ENCODE data around the gene ETV2.
"Not testable (repeated sequence)": the region's sequence is repeated elsewhere in the genome, so short reads cannot be mapped to it uniquely, and the experiment has no call there.

Gene ETV2

DNA sequence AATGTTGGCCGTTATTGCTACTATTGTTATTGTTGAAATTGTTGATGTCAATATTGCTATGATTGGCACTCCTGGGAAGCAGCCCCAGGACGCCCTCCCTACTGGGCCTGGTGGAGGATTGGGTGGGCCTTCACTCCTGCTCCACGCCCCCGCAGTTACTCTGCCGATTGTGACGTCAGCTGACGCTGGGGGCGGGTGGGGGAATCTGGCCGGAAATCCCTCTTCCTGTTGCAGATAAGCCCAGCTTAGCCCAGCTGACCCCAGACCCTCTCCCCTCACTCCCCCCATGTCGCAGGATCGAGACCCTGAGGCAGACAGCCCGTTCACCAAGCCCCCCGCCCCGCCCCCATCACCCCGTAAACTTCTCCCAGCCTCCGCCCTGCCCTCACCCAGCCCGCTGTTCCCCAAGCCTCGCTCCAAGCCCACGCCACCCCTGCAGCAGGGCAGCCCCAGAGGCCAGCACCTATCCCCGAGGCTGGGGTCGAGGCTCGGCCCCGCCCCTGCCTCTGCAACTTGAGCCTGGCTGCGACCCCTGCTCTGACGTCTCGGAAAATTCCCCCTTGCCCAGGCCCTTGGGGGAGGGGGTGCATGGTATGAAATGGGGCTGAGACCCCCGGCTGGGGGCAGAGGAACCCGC lies at the start of gene ETV2:
Gene ETV2, plus strand, starts transcription at position 231 of the 637 bp plus-strand sequence. CDS start 716 bp downstream, outside the sequence.
- no peak for DNase-seq

- no peak for DNase-seq
Observed at GRCh38 chr19:35592226-35592625, 49.3 kb upstream of the ETV2 start.

- not testable (repeated sequence) for DNase-seq
Observed at GRCh38 chr19:35595026-35595425, 46.5 kb upstream of the ETV2 start.

DNA sequence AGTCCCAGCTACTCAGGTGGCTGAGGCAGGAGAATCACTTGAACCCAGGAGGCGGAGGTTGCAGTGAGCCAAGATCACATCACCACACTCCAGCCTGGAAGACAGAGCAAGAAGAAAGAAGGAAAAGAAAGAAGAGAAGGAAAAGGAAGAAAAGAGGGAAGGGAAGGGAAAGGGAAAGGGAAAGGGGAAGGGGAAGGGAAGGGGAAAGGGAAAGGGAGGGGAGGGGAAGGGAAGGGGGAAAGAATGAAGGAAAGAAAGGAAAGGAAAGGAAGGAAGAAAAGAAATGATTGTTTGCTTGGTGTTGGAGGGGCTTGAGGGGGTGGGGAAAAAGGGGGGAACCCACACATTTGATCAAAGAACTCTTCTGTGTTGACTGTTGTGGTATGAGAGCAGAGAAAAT lies 45.6 kb upstream of the ETV2 start:
- DNase-seq: no peak

DNA sequence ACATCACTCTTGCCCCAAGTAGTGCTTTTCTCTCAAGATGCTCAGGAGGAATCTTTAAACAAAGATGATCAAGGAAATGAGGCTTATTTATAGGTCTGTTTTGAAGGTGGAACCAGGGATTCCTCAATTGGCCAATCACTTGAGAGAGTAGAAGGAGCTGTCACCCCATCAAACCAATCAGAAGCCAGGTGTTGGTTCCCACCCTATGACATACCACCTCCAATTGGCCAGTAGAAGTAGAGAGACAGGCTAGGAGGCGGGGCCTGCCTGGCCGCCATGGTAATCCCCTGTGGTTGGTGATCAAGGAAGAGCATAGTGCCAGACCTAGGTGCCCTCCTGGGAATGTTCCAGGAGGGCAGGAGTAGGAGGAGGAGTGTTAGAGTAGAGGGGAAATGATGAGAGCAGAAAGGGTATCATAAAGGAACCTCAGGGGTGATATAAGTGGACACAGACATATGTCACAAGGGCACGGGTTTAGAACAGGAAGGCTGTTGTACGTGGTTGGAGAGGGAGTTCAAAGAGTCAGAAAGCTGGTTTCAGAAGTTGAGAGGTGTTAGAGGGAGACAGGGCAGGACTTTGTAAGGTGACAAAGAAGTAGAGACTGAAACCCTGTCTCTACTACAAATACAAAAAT lies 45.1 kb upstream of the ETV2 start:
- no peak for DNase-seq

DNA sequence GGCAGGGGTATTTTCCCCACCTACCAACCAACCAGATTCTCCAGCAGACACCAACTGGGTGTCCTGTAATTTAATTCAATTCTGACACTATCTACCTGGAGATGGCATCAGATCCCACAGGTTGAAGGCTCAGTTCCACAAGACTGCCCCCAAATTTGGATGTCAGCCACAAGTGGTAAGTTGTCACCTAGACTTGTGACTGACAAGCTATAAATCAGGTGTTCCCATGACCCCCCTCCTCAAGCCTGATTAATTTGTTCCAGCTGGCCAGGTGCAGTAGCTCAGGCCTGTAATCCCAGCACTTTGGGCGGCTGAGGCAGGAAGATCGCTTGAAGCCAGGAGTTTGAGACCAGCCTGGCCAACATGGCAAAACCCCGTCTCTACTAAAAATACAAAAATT lies 39.6 kb upstream of the ETV2 start:
- no peak for DNase-seq

GRCh38 chr19:35604436-35604835 lies 37.1 kb upstream of the ETV2 start:
- not testable (repeated sequence) for DNase-seq

DNA sequence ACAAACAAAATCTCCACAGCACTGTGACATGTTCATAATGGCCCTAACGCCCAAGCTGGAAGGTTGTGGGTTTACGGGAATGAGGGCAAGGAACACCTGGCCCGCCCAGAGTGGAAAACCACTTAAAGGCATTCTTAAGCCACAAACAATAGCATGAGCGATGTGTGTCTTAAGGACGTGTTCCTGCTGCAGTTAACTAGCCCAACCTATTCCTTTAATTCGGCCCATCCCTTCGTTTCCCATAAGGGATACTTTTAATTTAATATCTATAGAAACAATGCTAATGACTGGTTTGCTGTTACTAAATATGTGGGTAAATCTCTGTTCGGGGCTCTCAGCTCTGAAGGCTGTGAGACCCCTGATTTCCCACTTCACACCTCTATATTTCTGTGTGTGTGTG lies 34.4 kb upstream of the ETV2 start:
- DNase-seq: not testable (repeated sequence)

DNA sequence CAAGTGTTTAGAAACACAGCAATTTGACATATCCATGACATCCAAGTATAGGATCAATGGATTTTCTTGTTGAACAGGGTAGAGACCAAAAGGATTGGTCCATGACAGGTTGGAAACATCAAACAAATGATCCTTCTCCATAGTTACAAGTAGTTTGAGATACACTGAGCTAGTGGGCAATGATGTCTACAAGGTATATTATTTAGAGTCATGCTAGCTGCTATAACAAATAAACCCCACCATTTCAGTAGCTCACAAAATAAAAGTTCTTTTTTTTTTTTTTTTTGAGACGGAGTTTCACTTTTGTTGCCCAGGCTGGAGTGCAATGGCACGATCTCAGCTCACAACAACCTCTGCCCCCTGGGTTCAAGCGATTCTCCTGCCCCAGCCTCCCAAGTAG lies 33.9 kb upstream of the ETV2 start:
- DNase-seq: no peak

DNA sequence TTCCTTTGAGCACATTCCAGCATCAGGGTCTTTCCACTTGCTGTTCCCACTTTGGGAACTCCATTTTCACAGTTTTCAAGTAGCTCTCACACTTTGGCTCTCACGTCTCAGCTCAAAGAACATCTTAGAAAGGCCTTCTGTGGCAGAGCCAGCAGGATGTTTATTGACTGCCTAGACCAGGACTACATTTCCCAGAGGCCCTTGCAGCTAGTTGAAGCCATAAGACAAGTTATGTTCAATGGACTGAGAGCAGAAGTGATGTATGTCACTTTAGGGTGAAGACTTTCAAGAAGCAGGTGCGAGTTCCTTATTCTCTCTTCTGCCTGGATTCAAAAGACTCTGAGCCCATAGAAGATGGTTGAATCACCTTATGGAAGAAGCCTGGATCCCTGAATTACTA lies 33.3 kb upstream of the ETV2 start:
- DNase-seq: no peak

DNA sequence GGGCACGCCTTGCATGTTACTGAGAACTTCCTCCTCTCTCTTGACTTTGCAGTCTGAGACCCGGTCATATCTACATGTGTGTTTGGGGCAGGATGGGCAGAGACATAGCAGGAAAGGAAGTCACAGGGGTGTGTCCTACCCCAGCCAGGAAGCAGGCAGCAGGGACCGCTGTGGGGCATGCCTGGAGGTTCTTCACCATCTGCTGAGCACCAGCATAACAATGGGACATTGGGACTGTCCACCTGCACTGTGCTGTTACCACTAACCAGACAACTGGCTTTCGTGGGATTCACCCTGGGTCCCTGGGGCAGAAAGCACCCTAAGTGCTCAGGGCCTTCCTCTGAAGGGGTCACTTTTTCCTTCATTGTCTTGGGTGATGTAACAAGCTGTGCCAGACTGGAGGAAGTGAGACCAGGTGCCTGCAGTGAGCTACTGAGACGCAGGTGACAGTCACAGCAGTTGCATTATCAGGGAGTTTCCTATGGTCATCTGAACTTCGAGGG lies 31.6 kb upstream of the ETV2 start:
- no peak for DNase-seq

DNA sequence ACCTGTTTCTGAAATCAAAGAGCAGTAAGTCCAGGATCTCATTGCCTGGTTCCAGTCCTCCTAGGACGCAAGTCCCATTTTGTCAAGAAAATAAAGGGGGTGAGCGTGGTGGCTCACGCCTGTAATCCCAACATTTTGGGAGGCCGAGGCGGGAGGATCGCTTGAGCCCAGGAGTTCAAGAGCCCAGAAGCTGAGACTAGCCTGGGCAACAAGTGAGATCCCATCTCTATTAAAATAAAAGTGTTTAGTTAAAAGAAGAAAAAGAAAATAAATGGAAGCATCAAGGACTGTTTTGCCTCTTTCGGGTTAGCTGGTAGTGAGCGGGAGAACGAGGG lies 29.4 kb upstream of the ETV2 start:
- no peak for DNase-seq

GRCh38 chr19:35612559-35613321 lies 28.8 kb upstream of the ETV2 start, which contains the start of gene HAUS5:
TSS of gene HAUS5 (plus strand) at chr19:35612735. CDS start at chr19:35612795, 60 bp downstream.
- DNase-seq: peak; percentile 78

DNA sequence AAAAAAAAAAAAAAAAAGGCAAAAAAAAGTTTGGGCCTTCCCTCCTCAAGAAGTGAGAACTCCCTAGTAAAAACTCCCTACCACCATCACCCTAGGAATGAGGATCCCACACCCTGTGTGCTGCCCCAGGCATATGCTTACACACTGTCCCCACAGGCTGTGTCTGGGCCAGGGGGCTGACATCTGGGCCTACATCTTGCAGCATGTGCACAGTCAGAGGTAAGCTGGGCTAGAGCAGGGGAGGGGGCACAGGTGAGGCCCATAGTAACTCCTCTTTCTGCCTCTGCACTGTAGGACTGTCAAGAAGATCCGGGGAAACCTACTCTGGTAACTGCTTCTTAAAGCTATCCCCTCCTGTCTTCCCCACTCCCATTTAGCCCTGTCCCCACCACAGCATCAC lies 28.0 kb upstream of the ETV2 start:
- no peak for DNase-seq

DNA sequence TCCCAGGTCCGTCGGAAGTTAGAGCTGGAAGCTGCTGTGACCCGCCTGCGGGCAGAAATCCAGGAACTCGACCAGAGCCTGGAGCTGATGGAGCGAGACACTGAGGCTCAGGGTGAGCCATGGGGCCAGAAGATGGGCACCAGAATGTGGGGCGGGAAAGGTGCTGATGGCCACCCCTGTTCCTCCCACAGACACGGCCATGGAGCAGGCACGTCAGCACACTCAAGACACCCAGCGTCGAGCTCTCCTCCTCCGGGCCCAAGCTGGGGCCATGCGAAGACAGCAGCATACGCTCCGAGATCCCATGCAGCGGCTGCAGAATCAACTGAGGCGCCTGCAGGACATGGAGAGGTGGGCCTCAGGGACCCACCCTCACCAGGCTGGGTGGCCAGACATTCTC lies 26.5 kb upstream of the ETV2 start:
- no peak for DNase-seq

DNA sequence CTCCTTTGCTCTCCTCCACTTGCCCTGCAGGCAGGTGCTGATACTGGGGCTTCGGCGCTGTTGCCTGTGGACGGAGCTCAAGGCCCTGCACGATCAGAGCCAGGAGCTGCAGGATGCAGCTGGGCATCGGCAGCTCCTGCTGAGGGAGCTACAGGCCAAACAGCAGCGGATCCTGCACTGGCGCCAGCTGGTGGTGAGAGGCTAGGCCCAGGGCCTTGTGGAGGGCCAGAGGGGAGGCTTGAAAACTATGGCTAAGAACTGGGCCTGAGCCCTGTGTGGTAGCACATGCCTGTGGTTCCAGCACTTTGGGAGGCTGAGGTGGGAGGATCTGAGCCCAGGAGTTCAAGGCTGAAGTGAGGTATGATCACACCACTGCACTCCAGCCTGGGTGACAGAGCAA lies 22.7 kb upstream of the ETV2 start:
- DNase-seq: no peak

DNA sequence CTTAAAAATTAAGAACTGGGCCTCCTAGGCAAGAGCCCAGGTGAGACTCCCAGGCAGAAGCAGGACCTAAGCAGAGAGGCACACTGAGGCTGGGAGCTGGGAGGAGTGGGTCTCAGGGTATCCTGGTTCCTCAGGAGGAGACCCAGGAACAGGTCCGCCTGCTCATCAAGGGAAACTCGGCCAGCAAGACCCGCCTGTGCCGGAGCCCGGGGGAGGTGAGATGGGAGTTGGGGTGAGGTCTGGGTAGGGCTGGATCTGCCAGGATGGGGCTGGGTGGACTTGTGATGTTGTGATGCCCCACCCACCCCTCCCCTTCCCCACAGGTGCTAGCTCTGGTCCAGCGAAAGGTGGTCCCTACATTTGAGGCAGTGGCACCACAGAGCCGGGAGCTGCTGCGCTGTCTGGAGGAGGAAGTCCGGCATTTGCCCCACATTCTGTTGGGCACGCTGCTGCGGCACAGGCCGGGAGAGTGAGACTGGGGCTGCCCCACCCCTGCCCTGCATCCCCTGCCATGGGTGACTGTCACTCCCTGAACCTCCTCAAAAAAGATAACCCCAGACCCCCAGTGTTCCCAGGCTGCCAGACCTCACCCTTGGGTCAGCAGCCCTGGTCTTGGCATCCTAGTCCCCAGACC lies 22.1 kb upstream of the ETV2 start:
- DNase-seq: no peak

DNA sequence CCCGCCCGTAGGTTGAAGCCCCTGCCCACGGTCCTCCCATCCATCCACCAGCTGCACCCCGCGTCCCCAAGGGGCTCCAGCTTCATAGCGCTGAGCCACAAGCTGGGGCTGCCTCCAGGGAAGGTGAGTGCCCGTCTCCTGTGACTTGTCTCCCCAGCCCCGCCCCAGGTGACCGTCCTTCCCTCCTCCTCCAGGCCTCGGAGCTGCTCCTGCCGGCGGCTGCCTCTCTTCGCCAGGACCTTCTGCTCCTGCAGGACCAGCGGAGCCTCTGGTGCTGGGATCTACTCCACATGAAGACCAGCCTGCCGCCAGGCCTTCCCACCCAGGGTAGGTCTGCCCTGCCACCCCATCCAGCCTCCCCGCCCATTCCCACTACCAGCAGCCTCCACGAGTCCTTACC lies 21.5 kb upstream of the ETV2 start:
- DNase-seq: no peak

GRCh38 chr19:35621708-35622107 lies 19.8 kb upstream of the ETV2 start:
- no peak for DNase-seq

DNA sequence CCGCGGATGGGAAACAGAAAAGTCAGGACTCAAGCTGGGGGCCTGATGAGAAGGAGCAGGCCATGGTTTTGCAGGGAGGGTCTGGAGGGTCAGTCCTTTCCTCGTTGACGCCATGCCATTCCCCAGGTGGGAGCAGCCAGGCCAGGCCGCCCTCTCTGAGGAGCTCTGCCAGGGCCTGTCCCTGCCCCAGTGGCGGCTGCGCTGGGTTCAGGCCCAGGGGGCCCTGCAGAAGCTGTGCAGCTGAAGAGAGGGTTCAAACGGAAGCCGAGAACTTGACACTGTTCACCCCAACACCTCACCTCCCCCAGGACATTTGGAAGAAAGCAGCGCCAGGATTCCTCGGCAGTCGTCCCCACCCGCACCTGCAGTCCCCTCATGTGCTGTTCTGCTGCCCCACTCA lies 18.8 kb upstream of the ETV2 start:
- DNase-seq: no peak

GRCh38 chr19:35623327-35624010 lies 18.1 kb upstream of the ETV2 start:
- no peak for DNase-seq

DNA sequence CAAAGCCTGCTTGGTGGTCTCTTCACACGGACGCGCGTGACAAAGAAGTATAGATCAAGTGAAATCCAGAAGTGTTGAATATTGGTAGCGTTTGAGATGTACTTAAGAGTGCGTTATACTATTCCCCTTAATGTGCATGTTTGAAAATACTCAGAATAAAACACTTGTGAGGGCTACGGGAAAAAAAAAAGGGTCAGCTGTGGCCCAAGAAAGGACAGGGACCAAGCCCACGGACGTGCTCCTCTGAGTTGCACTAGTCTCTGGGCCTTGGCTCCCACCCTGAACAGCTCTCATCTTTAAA lies 13.3 kb upstream of the ETV2 start:
- no peak for DNase-seq

Measured in DMS 273 treated with DMSO at 0.1 percent for 48 hours (cell line).